GM18951 (cell line): ENCODE results near the gene SUPT5H.
"Not testable (repeated sequence)": the region's sequence is repeated elsewhere in the genome, so short reads cannot be mapped to it uniquely, and the experiment has no call there.

ENCODE experiments used
- POLR2A ChIP-seq: IDR thresholded peaks from 4 replicates; pipeline ENCODE4 v1.6.1; 2011; ENCODE audit warnings: mild to moderate bottlenecking; ENCODE audit not compliant: insufficient read length, insufficient read depth; ENCODE audit errors: extremely low read depth
- in situ Hi-C: fragments of 300-500 bp; cut with MboI; formaldehyde crosslinking; loops from one replicate; pipeline ENCODE4 v1.12.0; 2022; ENCODE audit warnings: low sequenced_read_pairs, mixed read lengths, inconsistent platforms; ENCODE audit not compliant: unreplicated experiment

The SUPT5H gene

GRCh38 chr19:39470724-39471339, 25.4 kb downstream of the SUPT5H start:
- in situ Hi-C loops, result no loop called here

DNA sequence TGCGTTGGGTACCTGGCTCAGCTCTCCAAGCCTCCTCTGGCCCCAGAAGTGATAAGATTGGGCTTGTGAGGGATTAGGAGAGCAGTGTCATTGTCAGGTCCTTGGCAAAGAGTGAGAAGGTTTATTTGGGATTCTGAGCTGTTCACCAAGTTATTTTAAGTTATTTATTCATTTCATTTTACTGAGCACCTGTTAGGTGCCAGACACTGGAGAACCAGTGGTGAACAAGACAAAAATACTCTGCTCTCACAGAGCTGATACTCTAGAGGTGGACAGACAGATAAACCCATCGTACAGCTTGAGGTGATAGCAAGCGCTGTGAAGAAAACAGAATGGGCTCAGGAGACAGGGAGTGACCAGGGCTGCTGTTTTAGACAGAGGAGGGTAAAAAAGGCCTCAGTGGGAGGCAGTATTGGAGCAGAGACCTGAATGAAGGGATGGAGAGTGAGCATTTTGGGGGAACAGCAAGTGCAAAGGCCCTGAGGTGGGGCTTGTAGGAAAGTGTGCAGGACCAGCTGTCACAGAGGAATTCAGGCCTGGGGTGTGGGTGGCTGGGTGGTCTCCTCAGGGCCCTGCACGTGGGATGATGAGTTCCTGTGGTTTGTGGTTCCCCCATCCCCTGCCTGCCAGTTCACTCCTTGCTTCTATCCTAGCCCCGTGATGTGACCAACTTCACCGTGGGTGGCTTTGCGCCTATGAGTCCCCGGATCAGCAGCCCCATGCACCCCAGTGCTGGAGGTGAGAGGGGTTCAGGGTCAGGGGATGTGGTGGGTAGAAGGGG, 26.6 kb downstream of the SUPT5H start:
- in situ Hi-C loops, result no loop called here
- TF ChIP-seq POLR2A, result no peak

More at GRCh38 chr19:39470724-39471339, 25.4 kb downstream of the SUPT5H start:
- TF ChIP-seq POLR2A, result no peak

DNA sequence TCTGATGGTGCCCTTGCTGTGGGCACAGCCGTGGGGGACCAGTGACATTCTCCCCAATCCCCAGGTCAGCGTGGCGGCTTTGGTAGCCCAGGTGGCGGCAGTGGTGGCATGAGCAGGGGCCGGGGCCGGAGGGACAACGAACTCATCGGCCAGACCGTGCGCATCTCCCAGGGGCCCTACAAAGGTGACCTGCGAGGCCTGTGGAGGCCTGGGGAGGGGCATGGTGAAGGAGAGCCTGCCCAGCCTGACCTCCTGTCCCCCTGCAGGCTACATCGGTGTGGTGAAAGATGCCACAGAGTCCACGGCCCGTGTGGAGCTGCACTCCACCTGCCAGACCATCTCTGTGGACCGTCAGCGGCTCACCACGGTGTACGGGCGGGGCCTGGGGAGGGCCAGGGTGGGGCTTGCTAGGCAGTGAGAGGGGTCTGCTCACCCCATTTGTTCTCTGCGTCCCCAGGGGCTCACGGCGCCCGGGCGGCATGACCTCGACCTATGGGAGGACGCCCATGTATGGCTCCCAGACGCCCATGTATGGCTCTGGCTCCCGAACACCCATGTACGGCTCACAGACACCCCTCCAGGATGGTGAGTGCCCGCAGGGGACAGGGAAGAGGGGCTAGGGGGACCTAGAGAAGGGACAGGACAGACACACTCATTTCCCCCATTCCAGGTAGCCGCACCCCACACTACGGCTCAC, 27.5 kb downstream of the SUPT5H start:
- TF ChIP-seq POLR2A, result no peak

DNA sequence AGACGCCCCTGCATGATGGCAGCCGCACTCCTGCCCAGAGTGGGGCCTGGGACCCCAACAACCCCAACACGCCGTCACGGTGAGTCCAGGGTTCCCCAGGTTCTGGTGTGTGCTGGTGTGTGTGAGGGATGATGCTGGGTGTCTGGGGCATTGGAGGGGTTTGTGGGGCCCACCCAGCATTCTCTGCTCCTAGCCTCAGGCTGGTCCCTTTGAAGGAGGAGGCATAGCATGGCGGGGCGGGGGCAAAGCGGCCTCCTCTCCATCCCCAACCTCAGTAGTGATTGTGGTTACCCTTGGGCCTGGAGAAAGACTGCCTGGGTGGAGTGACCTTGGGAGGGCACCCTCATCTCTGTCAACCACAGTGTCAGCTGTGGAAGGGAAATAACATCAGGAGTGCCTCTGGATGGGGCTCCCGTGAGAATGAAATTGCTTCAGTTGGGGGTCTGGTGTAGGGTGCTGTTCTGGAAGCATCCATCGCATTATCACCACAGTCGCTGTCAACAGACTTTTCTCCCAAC, 28.1 kb downstream of the SUPT5H start:
- in situ Hi-C loops, result no loop called here
- TF ChIP-seq POLR2A, result no peak

More for the DNA sequence above, 27.5 kb downstream of the SUPT5H start:
- in situ Hi-C loops, result no loop called here

- in situ Hi-C loops, result no loop called here
- no peak for TF ChIP-seq POLR2A
Measured at GRCh38 chr19:39474139-39474620, 28.8 kb downstream of the SUPT5H start.

GRCh38 chr19:39475748-39476147, 30.4 kb downstream of the SUPT5H start:
- in situ Hi-C loops, result no loop called here
- TF ChIP-seq POLR2A, result no peak

GRCh38 chr19:39479319-39479801, 34.0 kb downstream of the SUPT5H start:
- in situ Hi-C loops, result not testable (repeated sequence)

- in situ Hi-C loops, result no loop called here
- no peak for TF ChIP-seq POLR2A
Measured at GRCh38 chr19:39479916-39480315, 34.5 kb downstream of the SUPT5H start.

DNA sequence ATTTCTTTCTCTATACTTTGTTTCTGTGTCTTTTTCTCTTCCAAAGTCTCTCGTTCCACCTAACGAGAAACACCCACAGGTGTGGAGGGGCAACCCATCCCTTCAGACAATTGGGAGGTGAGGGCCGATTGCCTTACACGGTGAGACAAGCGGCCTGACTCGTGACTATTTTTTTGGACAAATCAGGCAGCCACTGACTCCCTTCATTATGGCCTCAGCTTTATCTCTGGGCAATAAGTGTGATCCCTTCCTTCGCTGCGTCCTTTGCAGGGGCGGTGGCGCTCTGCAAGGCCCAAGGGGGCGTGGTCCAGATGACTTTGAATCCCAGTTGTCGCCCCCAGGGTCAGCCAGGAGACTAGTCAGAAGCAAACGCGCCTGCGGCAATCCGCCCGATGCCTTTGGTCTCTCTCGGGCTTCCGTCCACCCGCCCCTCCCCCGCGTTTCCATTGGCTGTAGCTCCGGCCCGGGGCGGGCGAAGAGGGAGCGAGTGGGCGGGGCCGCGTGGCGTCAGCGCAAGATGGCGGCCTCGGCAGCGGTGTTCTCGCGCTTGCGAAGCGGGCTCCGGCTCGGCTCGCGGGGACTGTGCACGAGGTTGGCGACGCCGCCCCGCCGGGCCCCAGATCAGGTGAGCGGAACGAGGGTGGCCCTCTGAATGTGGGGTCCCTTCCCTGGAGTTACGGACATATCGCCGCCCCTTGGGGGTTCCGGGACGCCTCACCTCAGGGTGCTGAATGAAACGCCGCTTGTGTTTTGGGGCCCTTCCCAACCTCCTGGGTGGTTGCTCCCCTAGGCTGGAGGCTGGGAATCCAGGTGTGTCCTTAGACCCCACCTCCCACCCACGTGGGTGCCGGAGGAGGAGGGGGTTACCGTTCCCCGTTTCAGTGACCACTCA, 35.2 kb downstream of the SUPT5H start, which contains the start of gene TIMM50:
TIMM50 (plus strand) TSS at position 502 of the 892 bp plus-strand sequence; CDS start at position 518, 16 bp downstream.
- peak; percentile 85 for TF ChIP-seq POLR2A
- in situ Hi-C loops, result no loop called here

- in situ Hi-C loops, result no loop called here
- TF ChIP-seq POLR2A, result no peak
Measured at GRCh38 chr19:39481229-39481545, 35.8 kb downstream of the SUPT5H start.

- in situ Hi-C loops, result no loop called here
- TF ChIP-seq POLR2A, result no peak
Measured at GRCh38 chr19:39481676-39482075, 36.3 kb downstream of the SUPT5H start.

GRCh38 chr19:39483141-39483540, 37.8 kb downstream of the SUPT5H start:
- TF ChIP-seq POLR2A, result no peak

More at GRCh38 chr19:39483141-39483540, 37.8 kb downstream of the SUPT5H start:
- in situ Hi-C loops, result no loop called here
